Measurements from ENCODE around the gene FRMD4A.
"Not testable (repeated sequence)": the region's sequence is repeated elsewhere in the genome, so short reads cannot be mapped to it uniquely, and the experiment has no call there.

Gene FRMD4A

DNA sequence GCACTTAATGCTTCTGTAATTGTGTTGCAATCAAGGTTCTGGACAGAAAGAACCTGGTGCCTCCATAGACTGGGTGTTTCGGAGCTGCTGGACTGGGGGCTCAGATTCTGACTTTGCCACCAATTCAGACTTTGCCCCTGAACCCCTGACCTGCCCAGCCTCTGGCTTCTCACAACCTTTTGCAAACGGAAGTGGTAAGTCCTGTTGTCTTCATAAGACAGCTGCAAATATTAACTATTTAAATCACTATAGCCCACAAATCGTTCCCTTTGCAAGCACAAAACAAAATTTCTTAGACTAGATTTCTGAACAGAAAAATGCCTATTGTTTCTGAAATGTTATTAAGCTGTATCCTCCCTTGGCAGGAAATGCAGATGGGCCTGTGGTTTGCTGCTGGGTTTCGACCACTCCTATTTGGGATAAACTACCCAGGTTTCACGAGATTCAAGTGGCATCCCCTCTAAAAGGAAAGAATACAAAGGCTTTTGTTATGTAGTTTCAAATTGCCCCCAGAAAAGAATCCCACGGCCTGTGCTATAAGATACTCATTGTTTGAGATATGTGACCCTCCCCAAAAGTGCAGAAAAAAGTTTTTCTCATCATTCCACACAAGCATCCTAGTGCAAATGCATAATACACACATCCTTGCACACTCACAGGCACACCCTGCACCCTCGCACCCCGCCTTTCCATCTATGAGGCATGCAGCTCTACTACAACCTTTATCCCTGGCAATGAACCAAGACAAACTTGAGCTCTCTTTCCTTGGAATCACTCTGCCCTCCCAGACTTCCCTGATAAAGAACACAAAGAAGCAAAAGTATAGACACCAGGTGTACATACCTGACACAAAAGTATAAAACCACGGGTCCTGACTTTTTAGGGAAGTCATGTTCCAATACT lies 534.8 kb downstream of the FRMD4A start:
- DNase-seq = no peak

DNA sequence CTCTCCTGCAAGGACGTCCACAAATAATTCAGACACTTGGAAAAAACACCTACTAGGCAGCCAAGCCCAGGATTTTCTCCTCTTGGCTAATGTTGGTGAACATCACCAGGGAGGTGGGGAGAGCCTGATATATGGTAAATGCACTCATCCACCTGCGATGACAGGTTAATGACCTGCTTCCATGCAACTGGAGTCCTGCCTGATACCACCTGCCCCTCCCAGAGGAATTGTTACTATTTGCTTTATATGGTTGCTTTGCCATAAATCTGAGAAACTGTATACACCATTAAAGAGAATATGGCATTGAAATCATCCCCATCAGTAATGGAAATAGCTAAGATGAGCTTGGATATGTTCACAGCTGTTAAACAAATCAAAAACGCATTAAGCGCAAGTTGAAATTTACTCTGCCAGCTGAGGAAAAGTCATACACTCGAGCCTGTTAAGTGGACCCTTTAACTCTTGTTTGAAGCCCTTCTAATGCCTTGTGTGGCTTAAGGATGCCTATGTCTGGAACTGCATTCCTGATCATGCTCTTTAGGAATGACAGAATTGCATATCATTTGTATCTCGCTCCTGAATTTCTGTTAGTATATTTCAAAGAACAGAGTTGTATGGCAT lies 535.6 kb downstream of the FRMD4A start:
- no peak for DNase-seq

DNA sequence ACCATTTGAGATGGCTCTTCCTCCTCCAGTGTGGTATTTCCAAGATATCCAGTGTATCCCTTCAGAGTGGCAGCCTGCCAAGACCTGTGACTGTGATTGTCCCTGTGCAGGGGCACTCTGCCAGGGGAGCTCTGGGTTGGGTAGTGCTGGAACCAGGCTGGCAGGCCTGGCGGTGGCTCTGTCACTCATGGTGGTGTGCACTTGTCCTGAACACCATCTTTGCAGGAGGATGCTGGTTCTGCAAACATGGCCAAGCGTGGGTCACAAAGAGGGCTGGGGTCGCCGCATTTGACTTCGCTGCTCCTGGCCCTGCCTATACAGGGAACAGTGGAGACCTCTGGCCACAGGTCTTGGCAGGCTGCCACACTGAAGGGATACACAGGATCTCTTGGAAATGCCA lies 538.7 kb downstream of the FRMD4A start:
- DNase-seq = no peak

DNA sequence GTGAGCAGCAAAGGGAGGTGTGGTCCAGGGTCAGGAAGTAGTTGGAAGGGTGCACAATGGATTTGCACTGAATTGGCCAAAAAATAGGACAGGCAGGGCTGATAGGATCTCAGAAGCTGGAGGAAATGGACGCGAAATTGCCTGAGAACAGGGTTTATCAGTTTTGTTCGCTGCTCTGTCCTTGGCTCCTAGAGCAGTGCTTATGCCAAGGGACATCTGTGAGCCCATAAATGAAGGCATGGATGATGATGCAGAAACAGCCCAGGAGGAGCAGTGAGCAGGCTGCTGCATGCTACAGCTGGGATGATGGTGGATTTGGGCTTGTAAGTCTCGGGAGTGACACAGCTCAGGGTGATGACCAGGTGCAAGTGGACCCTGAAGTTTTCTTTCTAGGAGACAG lies 539.2 kb downstream of the FRMD4A start:
- no peak for DNase-seq

DNA sequence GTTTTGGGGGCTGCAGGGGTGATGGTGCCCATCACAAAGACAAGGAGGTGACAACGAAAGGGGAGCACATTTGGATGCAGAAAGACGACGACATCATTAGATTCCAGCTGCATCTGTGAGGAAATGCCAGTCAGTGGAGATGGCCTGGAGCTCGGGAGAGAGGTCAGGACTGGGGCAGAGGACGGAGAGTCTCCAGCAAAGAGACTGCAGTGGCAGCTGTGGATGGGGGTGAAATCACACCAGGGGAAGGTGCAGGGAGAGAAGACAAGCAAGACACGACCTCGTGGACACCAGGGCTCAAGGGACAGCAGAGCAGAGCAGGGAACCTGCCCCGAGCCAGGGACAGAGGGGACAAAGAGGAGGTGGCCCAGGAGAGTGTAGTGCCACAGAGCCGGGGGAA lies 540.5 kb downstream of the FRMD4A start:
- no peak for DNase-seq

DNA sequence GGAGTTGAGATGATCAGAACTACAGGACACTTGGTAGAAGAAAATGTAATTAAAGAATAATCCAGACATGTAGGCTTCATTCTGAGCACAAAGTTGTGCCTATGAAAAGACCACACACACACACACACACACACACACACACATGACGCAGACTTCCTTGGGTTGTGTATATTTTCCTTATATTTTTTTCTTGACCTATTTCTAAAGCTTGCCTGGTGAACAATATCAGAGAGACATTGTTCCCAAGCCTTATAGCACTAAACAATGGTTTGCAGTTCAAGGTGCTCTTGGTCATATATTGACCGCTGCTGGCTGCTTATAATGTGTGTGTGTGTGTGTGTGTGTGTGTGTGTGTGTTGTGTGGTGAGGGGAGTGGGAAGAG lies 541.3 kb downstream of the FRMD4A start:
- DNase-seq = no peak

DNA sequence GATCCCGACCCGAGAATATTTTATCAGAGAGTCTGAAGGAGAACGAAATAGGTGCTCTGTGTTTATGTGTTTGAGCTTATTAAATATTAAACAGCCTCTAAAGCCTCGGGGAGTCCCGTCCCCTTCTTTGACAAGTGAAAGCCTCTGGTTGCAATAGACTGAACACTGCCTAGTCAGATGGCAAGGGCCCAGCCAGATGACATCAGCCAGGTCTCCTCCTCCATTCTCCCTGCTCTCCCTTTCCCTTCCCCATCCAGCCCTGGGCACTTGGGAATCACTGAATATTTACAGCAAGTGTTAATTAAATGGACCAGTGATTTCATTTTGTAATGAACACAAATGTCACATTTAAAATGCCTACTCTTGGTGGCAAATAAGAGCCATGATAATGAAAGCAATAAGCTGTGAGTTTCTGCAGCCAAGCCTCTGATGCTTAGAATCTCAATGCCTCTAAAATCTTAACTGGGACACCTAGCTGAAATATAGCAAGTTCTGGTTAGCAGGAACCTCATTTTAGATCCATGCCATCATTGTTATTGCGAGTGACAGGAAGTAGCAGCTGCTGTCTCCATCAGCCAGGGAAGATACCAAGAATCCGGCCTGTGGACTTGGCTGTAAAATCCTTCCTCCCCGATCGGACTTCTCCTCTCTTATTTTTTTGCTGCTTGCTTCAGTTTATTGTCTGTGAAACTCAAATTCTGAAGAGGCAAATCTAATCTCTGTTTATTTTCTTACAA lies 541.8 kb downstream of the FRMD4A start:
- no peak for DNase-seq

DNA sequence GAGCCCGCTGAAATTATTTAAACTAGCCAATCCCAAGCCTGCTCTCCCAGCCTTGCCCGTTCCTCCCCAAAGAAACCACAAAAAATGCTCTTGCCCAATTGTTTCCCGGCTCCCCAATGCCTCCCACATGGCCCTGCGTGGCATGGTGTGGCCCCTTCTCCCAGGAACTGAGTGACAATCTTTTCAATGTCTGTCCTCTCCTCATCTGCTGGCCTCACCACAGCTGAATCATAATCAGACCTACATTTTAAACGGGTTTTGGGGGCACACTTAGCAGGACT lies 542.5 kb downstream of the FRMD4A start:
- no peak for DNase-seq

DNA sequence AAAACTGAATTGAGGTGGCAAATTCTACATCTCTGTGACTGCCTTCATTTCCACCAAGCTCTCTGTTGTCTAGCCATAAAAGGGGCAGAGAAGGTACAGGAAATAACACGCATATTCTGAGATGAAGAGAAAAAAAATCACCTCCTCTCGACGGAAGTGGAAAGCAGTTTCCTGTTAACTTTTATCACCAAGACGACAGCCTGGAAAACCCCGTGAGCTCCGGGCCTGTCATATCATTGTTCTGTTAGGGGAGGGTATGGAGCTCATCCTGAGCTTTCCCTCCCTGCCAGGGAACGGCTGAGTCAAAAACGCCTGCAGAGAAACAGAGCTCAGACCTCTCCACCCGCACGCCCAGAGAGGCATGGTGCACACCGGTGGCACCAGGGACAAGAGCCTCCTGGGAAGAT lies 543.7 kb downstream of the FRMD4A start:
- no peak for DNase-seq

DNA sequence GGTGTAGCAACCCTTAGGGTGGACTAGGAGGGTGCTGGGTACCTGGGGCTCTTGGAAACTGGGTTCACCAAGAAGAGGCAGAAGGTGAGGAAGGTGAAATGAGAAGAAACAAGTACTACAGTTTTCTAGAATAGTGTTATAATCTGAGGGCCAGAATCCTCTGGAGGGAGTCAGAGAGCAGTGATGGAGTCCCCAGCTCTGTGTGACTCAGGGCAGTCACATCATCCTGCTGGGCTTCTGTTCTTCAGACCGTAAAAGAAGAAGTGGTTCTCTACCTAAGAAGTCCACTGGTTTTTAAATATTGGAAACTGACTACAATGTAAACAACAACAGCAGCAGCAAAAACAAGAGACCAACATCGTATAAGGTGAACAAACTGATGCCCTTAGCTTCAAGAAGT lies 546.7 kb downstream of the FRMD4A start:
- no peak for DNase-seq

DNA sequence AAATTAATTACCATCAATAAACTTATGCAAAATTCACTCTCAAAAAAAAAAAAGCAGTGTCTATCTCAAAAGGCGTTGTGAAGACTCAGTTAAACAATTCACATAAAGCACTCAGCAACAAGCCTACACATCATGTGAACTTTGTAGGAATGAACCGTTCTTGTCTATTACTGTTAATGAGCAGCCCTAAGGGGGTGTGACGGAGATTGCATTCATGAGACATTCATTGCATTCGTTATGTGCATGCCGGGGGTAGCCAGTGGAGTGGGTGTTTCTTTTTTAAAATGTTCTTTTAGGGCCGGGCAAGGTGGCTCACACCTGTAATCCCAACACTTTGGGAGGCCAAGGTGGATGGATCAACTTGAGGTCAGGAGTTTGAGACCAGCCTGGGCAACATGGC lies 551.0 kb downstream of the FRMD4A start:
- DNase-seq = no peak

DNA sequence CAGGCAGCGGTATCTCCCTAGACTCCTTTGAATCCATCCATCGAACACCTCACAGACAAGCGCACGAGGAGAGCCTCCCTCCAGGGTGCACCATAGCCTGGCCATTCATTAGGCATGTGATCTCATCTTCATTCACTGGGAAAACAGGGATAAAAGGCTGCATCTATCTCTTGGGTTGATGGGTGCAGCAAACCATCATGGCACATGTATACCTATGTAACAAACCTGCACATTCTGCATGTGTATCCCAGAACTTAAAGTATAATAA lies 552.1 kb downstream of the FRMD4A start:
- not testable (repeated sequence) for DNase-seq

DNA sequence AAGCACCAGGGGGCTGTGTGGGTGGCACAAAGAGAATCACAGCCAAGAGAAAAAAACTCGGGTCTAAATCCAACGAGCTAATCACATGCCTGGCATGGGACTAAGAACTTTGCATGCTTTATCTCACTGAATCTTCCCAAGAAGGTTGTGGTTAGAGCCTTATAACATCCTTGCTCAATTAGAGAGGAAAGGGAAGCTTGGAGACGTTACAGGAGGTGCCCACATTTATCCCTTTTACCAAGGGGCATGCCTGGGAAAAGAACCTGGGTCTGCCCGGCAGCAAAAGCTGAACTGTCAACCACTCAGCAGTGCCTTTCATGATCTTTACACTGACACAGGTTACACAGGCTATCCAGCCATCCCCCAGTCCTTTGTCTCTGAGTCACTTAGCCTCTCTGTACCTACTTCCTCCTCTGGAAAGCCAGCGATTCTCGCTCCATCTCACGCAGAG lies 553.8 kb downstream of the FRMD4A start:
- DNase-seq = no peak

DNA sequence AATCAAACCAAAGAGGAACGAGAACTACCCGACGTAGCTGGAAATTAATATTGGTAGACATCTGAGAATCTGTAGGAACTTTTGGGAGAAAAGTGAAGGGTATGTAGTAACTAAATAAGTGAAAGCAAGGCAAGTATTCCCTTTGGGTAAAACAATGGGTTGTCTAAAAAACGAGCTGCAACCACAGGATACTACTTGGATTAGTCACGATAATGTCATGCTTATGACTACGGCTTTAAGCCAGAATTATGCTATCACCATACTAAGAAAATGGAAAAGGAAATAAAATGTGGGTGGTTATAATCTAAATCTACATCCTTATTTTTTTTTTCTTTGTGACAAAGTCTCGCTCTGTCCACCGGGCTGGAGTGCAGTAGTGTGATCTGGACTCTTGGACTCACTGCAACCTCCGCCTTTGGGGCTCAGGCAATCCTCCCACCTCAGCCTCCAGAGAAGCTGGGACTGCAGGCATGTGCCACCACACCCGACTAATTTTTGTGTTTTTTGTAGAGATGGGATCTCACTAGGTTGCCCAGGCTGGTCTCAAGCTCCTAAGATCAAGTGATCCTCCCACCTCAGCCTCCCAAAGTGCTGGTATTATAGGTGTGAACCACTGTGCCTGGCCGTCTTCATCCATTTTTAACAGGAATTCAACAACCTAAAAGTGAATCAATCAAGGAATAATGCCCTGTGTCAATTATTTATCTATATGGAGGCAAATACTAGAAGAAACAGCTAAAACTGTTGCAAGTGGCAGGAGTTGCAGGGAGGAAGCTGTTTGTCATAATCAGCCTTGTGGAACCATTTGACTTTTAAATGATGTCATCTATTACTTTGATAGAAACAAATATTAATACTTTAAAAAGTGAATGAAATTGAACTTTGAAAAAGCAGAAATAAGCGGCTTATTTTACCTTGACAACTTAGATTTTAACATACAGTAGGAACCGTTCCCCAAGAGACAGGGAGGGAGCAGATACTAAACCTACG lies 554.6 kb downstream of the FRMD4A start:
- DNase-seq = no peak

DNA sequence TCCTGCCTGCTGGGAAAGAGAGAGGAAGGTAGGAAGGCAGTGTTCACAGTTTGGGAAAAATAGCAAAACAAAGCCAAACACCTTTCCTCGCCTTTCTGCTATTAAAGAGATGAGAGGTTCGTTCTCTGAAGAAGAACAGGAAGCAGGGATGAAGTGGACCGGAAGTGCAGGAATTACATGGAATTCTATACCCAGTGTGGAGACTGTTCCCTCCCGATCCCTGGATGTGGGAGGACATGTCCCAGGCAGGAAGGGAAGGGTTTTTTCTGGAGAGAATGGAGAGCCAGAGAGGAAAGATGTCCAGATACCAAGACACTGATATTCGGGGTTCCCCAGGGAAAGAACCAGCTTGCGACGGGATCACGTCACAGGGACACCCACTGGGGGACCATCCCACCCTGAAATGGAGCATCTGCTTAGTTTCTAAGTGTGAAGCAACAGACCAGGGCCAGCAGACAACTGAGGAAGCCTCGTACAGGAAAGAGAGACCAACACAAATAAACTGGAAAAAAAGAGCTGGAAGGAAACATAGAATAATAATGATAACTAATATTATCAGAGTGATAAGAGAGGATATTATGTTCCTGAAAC lies 556.3 kb downstream of the FRMD4A start:
- DNase-seq = no peak

DNA sequence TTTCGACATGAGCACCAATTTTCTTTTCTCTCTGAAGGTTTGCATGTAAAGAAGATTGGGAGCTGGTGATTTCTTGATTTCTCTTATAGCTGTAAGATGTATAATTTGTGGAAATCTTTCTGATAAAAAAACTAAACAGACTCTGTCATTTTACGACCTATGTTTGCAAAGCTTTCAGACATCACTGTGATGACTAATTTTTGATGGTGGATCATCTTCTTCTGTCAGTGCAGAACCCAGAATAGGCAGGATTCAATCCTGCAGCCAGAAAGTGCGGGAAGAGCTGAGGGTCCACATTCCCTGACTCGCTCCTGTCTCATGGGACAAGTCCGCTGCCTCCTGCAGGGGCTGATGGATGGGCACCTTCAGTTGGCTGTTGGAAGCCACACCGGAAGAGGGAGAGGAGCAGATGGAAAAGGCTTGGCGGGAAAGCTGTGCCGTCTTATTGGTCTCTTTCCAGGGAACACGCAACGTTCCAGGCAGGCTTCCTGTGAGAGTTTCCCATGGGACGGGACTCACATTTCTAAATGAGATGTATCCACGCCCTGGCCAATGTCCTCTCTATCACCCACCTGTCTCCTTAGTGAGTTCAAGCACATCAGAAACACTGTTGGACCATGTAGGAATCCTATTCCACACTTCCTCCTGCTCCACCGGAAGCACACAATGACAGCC lies 557.1 kb downstream of the FRMD4A start:
- no peak for DNase-seq

DNA sequence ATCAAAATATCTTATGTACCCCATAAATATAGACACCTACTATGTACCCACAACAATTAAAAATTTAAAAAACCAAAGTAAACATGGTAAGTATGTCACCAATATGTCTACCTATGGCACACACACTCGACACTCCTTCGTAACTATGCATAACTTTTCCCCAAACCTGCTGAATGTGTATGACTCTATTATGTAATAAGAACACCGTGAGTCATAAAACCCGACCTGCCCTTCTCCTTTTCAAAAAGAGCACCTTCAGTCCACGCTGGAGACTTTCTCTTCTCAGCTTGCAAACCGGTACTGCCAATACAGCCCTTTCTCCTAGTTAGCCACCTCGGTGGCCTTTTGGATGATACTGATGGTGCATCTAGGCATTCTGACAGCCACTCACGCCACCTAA lies 557.7 kb downstream of the FRMD4A start:
- DNase-seq = no peak

DNA sequence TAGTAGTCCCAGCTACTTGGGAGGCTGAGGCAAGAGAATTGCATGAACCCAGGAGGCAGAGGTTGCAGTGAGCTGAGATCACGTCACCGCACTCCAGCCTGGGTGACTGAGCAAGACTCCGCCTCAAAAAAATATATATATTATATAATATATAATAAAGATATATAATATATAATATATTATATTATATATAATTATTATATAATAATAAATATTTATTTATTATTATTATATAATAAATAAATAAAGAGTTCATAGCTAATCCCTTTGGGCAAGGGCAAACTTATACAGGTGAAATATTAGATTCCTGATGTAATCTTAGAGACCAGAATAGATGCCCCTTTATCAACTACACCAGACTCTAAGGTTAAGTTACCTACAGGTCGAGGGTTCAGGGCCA lies 558.7 kb downstream of the FRMD4A start:
- DNase-seq = no peak

DNA sequence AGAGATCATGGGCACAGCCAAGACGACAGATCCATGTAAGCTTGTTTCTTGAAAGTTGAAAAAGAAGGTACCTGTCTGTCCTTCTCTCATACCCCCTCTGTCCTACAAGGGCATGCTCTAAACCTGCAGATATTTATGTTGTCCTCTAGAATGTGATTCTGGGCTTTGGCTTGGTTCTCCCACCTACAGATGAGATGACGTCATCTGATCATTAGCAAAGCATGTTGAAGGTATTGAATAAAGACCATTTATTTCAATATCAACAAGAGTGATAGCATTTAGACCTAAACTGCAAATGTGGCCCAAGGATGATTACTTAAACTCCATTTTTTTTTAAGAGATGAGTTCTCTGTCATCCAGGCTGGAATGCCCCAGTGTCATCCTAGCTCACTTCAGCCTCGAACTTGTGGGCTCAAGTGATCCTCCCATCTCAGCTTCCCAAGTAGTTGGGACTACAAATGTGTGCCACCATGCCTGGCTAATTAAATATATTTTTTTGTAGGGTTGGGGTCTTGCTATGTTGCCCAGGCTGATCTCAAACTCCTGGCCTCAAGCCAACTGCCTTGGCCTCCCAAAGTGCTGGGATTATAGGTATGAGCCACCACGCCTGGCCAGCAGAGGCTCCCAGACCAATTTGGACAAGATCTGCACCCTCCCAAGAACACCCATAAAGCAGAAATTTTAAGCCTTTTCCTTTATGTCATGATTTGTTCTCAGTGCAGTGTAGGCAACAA lies 559.8 kb downstream of the FRMD4A start:
- DNase-seq = no peak

DNA sequence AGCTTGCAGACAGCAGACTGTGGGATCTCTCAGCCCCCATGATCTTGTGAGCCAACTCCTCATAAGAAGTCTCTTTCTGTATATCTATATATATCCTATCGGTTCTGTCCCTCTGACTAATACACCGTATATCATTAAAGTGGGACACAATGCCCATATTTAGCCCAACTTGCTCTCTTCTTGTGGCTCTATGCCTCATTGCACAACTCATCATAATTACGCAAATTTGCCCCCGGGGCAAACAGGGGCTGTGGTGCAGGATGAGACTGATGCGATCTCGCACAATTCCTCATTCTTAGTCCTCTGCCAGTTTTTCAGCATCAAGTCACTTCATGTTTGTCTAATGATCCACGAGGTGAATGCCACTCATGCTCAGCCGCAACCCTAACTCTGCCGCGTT lies 560.8 kb downstream of the FRMD4A start:
- DNase-seq = no peak

DNA sequence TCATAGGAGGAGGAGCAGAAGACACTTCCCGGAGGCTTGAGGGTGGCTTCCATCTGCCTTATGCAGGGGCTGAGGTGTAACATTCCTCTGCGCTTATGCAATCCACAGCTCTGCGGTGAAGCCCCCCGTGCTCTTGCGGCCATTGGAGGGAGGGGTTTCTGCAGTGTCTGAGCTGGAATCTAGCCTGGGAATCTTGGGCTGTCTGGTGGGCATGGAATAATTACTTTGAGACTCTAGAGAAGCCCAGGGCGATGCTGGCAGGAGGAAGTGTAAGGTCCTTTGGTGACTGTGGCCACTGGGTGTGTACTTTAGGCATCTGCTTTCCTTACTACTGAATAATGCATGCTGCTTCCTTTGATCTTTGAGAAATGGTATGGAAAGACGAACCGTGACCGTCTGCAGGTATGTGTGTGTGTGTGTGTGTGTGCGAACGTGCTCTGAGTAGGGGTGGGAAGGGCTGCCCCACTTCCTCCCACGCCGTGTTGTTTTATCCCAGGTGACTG lies 563.0 kb downstream of the FRMD4A start:
- DNase-seq = no peak
